Prostate gland (tissue), 2 donors: Measurements from ENCODE around the gene C3orf70.

Experiments
- CTCF ChIP-seq, 4 experiments: fragments of 200-600 bp in 2 of 4; fragments of 450-650 bp in 2 of 4; sonication (generic) in 2 of 4; IDR thresholded peaks; 1 replicate in 3 of 4; 2 replicates in 1 of 4; pipeline ENCODE4 v1.5.1; 2016 to 2019; ENCODE audit warnings: antibody characterized with exemption in 4 of 4, mild to moderate bottlenecking in 2 of 4, moderate library complexity in 2 of 4
- POLR2A ChIP-seq: fragments of 450-650 bp; IDR thresholded peaks from one replicate; pipeline ENCODE4 v1.6.1; 2016; ENCODE audit warnings: antibody characterized with exemption, mild to moderate bottlenecking
- POLR2AphosphoS5 ChIP-seq: sonication (generic); formaldehyde crosslinking; IDR thresholded peaks from one replicate; pipeline ENCODE4 v1.6.1; 2017; ENCODE audit warnings: antibody characterized with exemption

- TF ChIP-seq CTCF (IDR thresholded peaks at IDR 0.05) (no peak), POLR2AphosphoS5 (no peak), POLR2A (no peak)
These were observed 8.9 kb upstream of the C3orf70 start for GRCh38 chr3:185161761-185162160.
